DMS 273 (cell line): ENCODE results near the gene SOCS1.

ENCODE experiments used
- DNase-seq: peaks from one replicate; lab custom pipeline; 2025; ENCODE audit not compliant: unreplicated experiment; lab: John Stamatoyannopoulos, UW

SOCS1 gene

GRCh38 chr16:11208916-11209665, 46.9 kb downstream of the SOCS1 start:
- DNase-seq: no peak

- DNase-seq: peak; percentile 20
Measured at GRCh38 chr16:11207646-11208045, 48.4 kb downstream of the SOCS1 start.

- peak; percentile 53 for DNase-seq
Measured at GRCh38 chr16:11205754-11206581, 50.0 kb downstream of the SOCS1 start.

GRCh38 chr16:11205065-11205699, 50.8 kb downstream of the SOCS1 start:
- peak; percentile 45 for DNase-seq

GRCh38 chr16:11204513-11205047, 51.4 kb downstream of the SOCS1 start:
- no peak for DNase-seq
